ENCODE results near the gene PRPH2.

GRCh38 chr6:42744351-42744893 lies 22.0 kb upstream of the PRPH2 start:
- no peak for TF ChIP-seq CTCF (IDR thresholded peaks at IDR 0.05; ENCODE audit: poor library complexity, severe bottlenecking)
- no peak for TF ChIP-seq TAF1 (IDR thresholded peaks at IDR 0.05; ENCODE audit: low read depth)
- no peak for TF ChIP-seq REST (IDR thresholded peaks at IDR 0.05; ENCODE audit: borderline replicate concordance)
